SK-N-MC (cell line): Measurements from ENCODE around the gene ADARB2.
"Not testable (repeated sequence)": the region's sequence is repeated elsewhere in the genome, so short reads cannot be mapped to it uniquely, and the experiment has no call there.

Experiments
- DNase-seq: peaks from one replicate; pipeline ENCODE4 v3.0.0-alpha.2; 2011; ENCODE audit warnings: low read depth, low spot score
- H3K27ac ChIP-seq: fragments of 200-600 bp; sonication (generic); 2 replicates; pipeline ENCODE4 v1.5.1; 2016; ENCODE audit warnings: mixed run types
- H3K36me3 ChIP-seq: fragments of 200-600 bp; sonication (generic); 2 replicates; pipeline ENCODE4 v1.6.1; 2017; ENCODE audit warnings: antibody characterized with exemption, low read length, mixed read lengths; ENCODE audit not compliant: insufficient read depth
- H3K4me3 ChIP-seq: fragments of 200-600 bp; sonication (generic); 2 replicates; pipeline ENCODE4 v1.5.1; 2016
- H3K9ac ChIP-seq: fragments of 200-600 bp; sonication (generic); 2 replicates; pipeline ENCODE4 v1.8.0; 2017; ENCODE audit warnings: mixed run types, mixed read lengths; ENCODE audit not compliant: insufficient read length
- H3K9me3 ChIP-seq: fragments of 200-600 bp; sonication (generic); 2 replicates; pipeline ENCODE4 v1.6.1; 2017; ENCODE audit warnings: low read depth, mild to moderate bottlenecking, antibody characterized with exemption, low read length, moderate library complexity, mixed read lengths
- EZH2 ChIP-seq: fragments of 200-600 bp; sonication (generic); IDR thresholded peaks from one replicate; pipeline ENCODE4 v1.6.1; 2017; ENCODE audit warnings: antibody characterized with exemption
- FOXP2 ChIP-seq: optimal IDR thresholded peaks from 2 replicates; pipeline ENCODE3; 2011; ENCODE audit warnings: mild to moderate bottlenecking, moderate library complexity; ENCODE audit not compliant: insufficient read depth; ENCODE audit errors: extremely low read length, control extremely low read depth
- POLR2AphosphoS5 ChIP-seq: IDR thresholded peaks from 2 replicates; pipeline ENCODE4 v1.6.1; 2012; ENCODE audit warnings: mild to moderate bottlenecking, low read depth, low read length, borderline replicate concordance

ADARB2 gene

GRCh38 chr10:1420661-1421362 lies 316.5 kb downstream of the ADARB2 start:
- no peak for DNase-seq
- TF ChIP-seq EZH2 (no peak), POLR2AphosphoS5 (no peak), FOXP2 (no peak)
- Histone ChIP-seq H3K36me3 (no peaks in the 10 kb centered on the region), H3K4me3 (no peak overlapping the region), H3K9me3 (no peaks in the 10 kb centered on the region), H3K27ac (no peak overlapping the region), H3K9ac (no peak overlapping the region)

GRCh38 chr10:1419796-1420610 lies 317.3 kb downstream of the ADARB2 start:
- no peaks in the 10 kb centered on the region for H3K9me3 ChIP-seq
- H3K27ac ChIP-seq = no peak overlapping the region
- no peaks in the 10 kb centered on the region for H3K36me3 ChIP-seq
- no peak overlapping the region for H3K9ac ChIP-seq
- TF ChIP-seq POLR2AphosphoS5 (no peak), EZH2 (no peak), FOXP2 (no peak)
- no peak overlapping the region for H3K4me3 ChIP-seq
- no peak for DNase-seq

DNA sequence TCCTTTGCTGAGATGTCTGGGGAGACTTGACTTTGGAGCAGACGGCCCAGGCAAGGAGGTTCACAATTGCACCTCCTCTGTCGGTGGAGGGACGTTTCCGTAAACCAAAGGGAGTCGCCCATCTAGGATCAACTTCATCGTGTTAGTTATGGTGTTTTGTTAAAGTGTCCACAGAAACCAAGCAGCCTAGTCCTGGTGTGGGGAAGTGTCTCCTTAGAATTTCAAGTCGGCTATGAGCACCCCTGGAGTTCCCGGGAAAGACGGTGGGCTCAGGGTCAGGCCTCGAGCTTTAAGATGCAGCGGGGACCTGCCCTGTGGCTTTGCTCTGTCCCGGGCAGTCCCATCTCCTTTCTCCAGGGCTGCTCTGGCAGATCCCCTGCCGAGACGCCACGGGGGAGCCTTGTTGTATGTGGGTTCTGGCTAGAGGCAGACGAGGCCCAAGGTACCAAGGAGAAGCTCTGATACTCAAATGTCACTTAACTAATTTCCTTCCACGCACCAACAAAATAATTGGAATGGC lies 319.2 kb downstream of the ADARB2 start:
- Histone ChIP-seq H3K36me3 (no peaks in the 10 kb centered on the region), H3K9ac (no peak overlapping the region), H3K27ac (no peak overlapping the region), H3K9me3 (no peaks in the 10 kb centered on the region), H3K4me3 (no peak overlapping the region)
- DNase-seq = no peak
- TF ChIP-seq EZH2 (no peak), FOXP2 (no peak), POLR2AphosphoS5 (no peak)

DNA sequence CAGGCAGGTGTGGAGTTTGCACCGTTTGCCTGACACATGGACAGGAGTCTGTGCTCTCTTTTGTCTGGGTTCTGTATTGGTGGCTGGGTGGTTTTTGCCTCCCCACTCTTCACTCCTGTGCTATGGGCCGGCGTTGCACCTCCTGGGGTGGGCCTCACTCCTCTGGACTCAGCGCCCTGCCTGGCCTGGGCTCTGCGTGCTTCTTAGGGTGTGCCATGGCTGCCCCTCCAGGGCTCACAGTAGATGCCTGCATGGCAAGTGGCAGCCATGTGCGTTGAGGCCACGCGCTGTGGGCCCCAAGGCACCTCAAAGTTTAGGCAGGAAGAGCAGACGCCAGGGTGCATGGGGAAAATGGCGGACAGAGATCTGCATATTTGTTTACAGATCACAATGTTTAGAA lies 319.8 kb downstream of the ADARB2 start:
- TF ChIP-seq POLR2AphosphoS5 (no peak), EZH2 (no peak), FOXP2 (no peak)
- DNase-seq = no peak
- H3K27ac ChIP-seq = no peak overlapping the region

DNA sequence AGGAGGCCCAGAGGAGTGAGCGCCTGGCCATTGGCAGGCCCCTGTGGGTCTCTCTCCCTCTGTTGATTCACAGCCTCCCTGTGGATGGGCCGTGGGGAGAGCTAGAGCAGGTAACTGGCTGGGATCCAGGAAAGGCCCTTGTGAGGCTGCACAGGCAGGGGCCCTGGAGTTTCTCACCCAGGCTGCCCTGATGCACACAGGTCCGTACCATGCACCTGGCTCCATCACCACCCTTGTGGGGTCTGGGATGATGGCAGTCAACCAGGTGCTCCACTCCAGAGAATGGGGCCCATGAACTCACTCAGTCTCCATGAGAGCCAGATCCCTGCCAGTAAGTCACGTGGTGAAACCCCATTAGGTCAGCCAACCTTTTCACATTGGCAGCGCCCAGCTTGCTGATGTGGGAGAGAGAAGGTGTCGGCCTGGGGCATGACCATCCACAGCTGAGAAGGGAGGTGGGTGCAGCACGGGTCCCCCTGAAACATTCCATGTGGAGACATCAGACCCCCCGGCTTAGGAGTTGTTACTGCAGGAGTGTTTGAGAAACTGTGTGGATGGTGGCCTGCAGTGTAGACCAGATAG lies 320.8 kb downstream of the ADARB2 start:
- no peak overlapping the region for H3K9ac ChIP-seq
- no peak overlapping the region for H3K4me3 ChIP-seq
- H3K27ac ChIP-seq = no peak overlapping the region
- TF ChIP-seq FOXP2 (no peak), POLR2AphosphoS5 (no peak), EZH2 (no peak)
- DNase-seq = no peak
- no peaks in the 10 kb centered on the region for H3K36me3 ChIP-seq
- no peaks in the 10 kb centered on the region for H3K9me3 ChIP-seq

More for the DNA sequence above, 319.8 kb downstream of the ADARB2 start:
- H3K9me3 ChIP-seq = no peaks in the 10 kb centered on the region
- no peak overlapping the region for H3K4me3 ChIP-seq
- H3K36me3 ChIP-seq = no peaks in the 10 kb centered on the region
- no peak overlapping the region for H3K9ac ChIP-seq

DNA sequence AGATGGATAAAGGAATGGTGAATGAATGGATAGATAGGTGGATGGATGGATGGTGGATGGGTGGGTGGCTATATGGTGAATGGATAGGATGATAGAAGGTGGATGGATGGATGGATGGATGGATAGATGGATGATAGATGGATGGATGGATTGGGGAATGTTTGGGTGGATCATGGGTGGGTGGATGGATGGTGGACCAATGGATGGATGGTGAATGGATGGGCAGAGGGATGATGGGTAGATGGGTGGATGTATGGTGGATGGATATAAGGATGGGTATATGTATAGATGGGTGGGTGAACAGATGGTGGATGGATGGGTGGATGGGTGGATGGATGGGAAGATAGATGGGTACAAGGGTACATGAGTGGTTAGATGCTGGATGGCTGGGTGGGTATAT lies 322.4 kb downstream of the ADARB2 start:
- no peak for TF ChIP-seq POLR2AphosphoS5
- TF ChIP-seq EZH2 = no peak
- no peak for TF ChIP-seq FOXP2
- Histone ChIP-seq H3K9ac (no peak overlapping the region), H3K9me3 (no peaks in the 10 kb centered on the region), H3K4me3 (no peak overlapping the region), H3K36me3 (no peaks in the 10 kb centered on the region), H3K27ac (no peak overlapping the region)
- DNase-seq = no peak

- not testable (repeated sequence) for H3K36me3 ChIP-seq, DNase-seq
Measured at GRCh38 chr10:1414346-1414745, 323.0 kb downstream of the ADARB2 start.

DNA sequence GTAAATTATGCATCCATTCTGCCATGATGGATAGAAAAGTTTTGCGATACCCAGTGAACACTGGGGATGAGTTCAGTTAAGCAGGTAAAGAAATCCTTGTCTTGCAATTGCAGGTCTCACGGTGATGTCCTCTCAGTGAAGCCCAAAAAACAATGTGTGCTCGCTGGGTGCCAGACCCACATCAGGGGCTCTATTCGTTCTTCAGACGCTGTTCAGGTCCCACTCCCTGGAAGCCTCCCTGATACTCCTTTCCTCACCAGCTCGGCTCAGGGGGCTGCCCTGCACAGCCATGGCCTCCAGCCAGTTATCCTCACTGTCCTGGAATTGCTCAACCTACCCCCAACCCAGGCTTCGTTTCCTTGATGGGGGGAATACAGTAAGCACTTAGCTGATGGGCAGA lies 323.5 kb downstream of the ADARB2 start:
- H3K9me3 ChIP-seq = no peaks in the 10 kb centered on the region
- H3K27ac ChIP-seq = no peak overlapping the region
- no peak overlapping the region for H3K4me3 ChIP-seq
- H3K9ac ChIP-seq = no peak overlapping the region
- no peaks in the 10 kb centered on the region for H3K36me3 ChIP-seq
- TF ChIP-seq EZH2 (no peak), FOXP2 (no peak), POLR2AphosphoS5 (no peak)
- no peak for DNase-seq

More at GRCh38 chr10:1414346-1414745, 323.0 kb downstream of the ADARB2 start:
- not testable (repeated sequence) for H3K27ac ChIP-seq, H3K4me3 ChIP-seq, H3K9me3 ChIP-seq, H3K9ac ChIP-seq
